Neuronal stem cell (in vitro differentiated cells): Measurements from ENCODE around the gene CEMIP.

Source experiments
- DNase-seq: peaks from one replicate; pipeline ENCODE4 v3.0.0-alpha.2; 2013; ENCODE audit warnings: low spot score
- H2AFZ ChIP-seq: one replicate; pipeline ENCODE4 v1.6.1; 2013; ENCODE audit warnings: mild to moderate bottlenecking, low read length, inconsistent platforms
- H2AK5ac ChIP-seq: 2 replicates; pipeline ENCODE4 v1.6.1; 2013; ENCODE audit warnings: low read depth, mild to moderate bottlenecking, inconsistent platforms, low read length, moderate library complexity, mixed read lengths
- H2BK120ac ChIP-seq: 2 replicates; pipeline ENCODE4 v1.6.1; 2013; ENCODE audit warnings: low read depth, mild to moderate bottlenecking, inconsistent platforms, low read length, moderate library complexity, mixed read lengths
- H2BK12ac ChIP-seq: one replicate; pipeline ENCODE4 v1.6.1; 2013; ENCODE audit warnings: low read length, inconsistent platforms
- H2BK15ac ChIP-seq: 2 replicates; pipeline ENCODE4 v1.6.1; 2013; ENCODE audit warnings: mild to moderate bottlenecking, low read length, inconsistent platforms, mixed read lengths
- H2BK5ac ChIP-seq: one replicate; pipeline ENCODE4 v1.6.1; 2013; ENCODE audit warnings: inconsistent platforms, mild to moderate bottlenecking, low read length, moderate library complexity
- H3K14ac ChIP-seq: one replicate; pipeline ENCODE4 v1.6.1; 2013; ENCODE audit warnings: low read length, inconsistent platforms
- H3K18ac ChIP-seq: 2 replicates; pipeline ENCODE4 v1.6.1; 2013; ENCODE audit warnings: low read length, inconsistent platforms
- H3K23ac ChIP-seq: 2 replicates; pipeline ENCODE4 v1.6.1; 2013; ENCODE audit warnings: low read depth, mild to moderate bottlenecking, mixed read lengths, low read length, inconsistent platforms; ENCODE audit not compliant: poor library complexity
- H3K27ac ChIP-seq: replicated peaks from 3 replicates; pipeline ENCODE4 v1.5.1; 2013; ENCODE audit warnings: low read length, inconsistent platforms
- H3K27me3 ChIP-seq, 3 experiments: 2 replicates each; pipeline ENCODE4 v1.6.1; 2013; ENCODE audit warnings: low read length in 3 of 3, mild to moderate bottlenecking in 2 of 3, inconsistent platforms in 1 of 3, low read depth in 1 of 3, mixed read lengths in 1 of 3, moderate library complexity in 1 of 3; ENCODE audit not compliant: control insufficient read depth in 3 of 3, insufficient read depth in 3 of 3
- H3K36me3 ChIP-seq, 2 donors: replicated peaks in 1 of 2; 2 replicates each; pipeline ENCODE4 v1.6.1; 2013; ENCODE audit warnings: low read length in 2 of 2; ENCODE audit not compliant: control insufficient read depth in 2 of 2, insufficient read depth in 2 of 2
- H3K4ac ChIP-seq: 2 replicates; pipeline ENCODE4 v1.6.1; 2013; ENCODE audit warnings: inconsistent platforms, mild to moderate bottlenecking, low read length, moderate library complexity
- H3K4me1 ChIP-seq, 2 donors: 1 replicate in 1 of 2; 2 replicates in 1 of 2; pipeline ENCODE4 v1.6.1; 2013; ENCODE audit warnings: low read length in 2 of 2, low read depth in 1 of 2; ENCODE audit not compliant: control insufficient read depth in 2 of 2, insufficient read depth in 1 of 2
- H3K4me2 ChIP-seq: one replicate; pipeline ENCODE4 v1.6.1; 2013; ENCODE audit warnings: mild to moderate bottlenecking, low read length, inconsistent platforms; ENCODE audit not compliant: insufficient read depth, poor library complexity, severe bottlenecking
- H3K4me3 ChIP-seq, 2 donors: 2 replicates each; pipeline ENCODE4 v1.5.1; 2013; ENCODE audit warnings: low read length in 2 of 2, mild to moderate bottlenecking in 2 of 2, inconsistent platforms in 1 of 2, moderate library complexity in 1 of 2
- H3K79me1 ChIP-seq: one replicate; pipeline ENCODE4 v1.6.1; 2013; ENCODE audit warnings: low read depth, mild to moderate bottlenecking, inconsistent platforms, low read length, moderate library complexity
- H3K9ac ChIP-seq: one replicate; pipeline ENCODE4 v1.6.1; 2013; ENCODE audit warnings: mild to moderate bottlenecking, low read depth, low read length, inconsistent platforms; ENCODE audit not compliant: poor library complexity
- H3K9me3 ChIP-seq, 2 donors: replicated peaks in 1 of 2; 2 replicates each; pipeline versions ENCODE3 to v1.6.1; 2013; ENCODE audit warnings: low read length in 2 of 2, mild to moderate bottlenecking in 2 of 2, inconsistent platforms in 1 of 2, low read depth in 1 of 2, mixed read lengths in 1 of 2, moderate library complexity in 1 of 2; ENCODE audit not compliant: control insufficient read depth in 2 of 2, insufficient read depth in 1 of 2
- H4K8ac ChIP-seq: one replicate; pipeline ENCODE4 v1.6.1; 2013; ENCODE audit warnings: low read depth, mild to moderate bottlenecking, inconsistent platforms, low read length, moderate library complexity
- H4K91ac ChIP-seq: one replicate; pipeline ENCODE4 v1.6.1; 2013; ENCODE audit warnings: low read length, low read depth, mild to moderate bottlenecking, inconsistent platforms; ENCODE audit not compliant: poor library complexity
- WGBS, 2 donors: extraction: QIAGEN DNeasy Blood & Tissue Kit; methylation state at CpG; one replicate each; pipeline ENCODE4 v1.1.7; 2013; ENCODE audit warnings: missing lambda C conversion rate in 2 of 2, mixed read lengths in 1 of 2; ENCODE audit not compliant: insufficient read length in 2 of 2, insufficient replicate concordance in 1 of 2; ENCODE audit errors: extremely low coverage in 2 of 2; 5-methylcytosine and 5-hydroxymethylcytosine counted together

Gene CEMIP

DNA sequence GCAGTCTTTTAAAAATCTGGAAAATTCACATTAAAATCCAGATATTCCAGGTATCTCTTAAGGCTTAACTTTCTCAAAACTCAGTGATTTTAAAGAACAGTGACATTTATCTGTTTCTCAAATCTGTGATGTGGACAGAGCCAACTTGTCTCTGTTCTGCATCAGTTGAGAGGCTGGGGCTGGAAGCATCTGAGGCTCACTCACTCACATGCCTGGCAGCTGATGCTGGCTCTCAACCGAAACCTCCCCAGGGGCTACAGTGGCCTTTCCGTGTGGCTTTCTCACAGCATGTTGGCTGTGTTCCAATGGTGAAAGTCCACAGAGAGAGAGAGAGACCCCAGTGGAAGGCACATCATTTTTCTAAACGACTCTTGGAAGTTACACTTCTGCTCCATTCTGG is 53.5 kb downstream of the CEMIP start:
- H3K4me3 ChIP-seq = no peak overlapping the region
- no peak overlapping the region for H4K91ac ChIP-seq
- H2BK12ac ChIP-seq = no peak overlapping the region
- no peaks in the 10 kb centered on the region for H3K9me3 ChIP-seq
- H2BK15ac ChIP-seq = no peak overlapping the region
- no peak overlapping the region for H2AFZ ChIP-seq
- no peaks in the 10 kb centered on the region for H3K36me3 ChIP-seq
- H3K27ac ChIP-seq = no peak overlapping the region
- no peak for DNase-seq
- no CpG with 5 or more reads among the region's 3 CpGs for WGBS, 2 donors
- H3K4ac ChIP-seq = no peak overlapping the region
- H3K27me3 ChIP-seq = peaks cover 0 to 15% (median 0%) of the 10 kb centered on the region in 3 experiments
- no peak overlapping the region for H3K18ac ChIP-seq
- no peak overlapping the region for H3K23ac ChIP-seq
- H2BK120ac ChIP-seq = no peak overlapping the region
- no peak overlapping the region for H2BK5ac ChIP-seq
- no peak overlapping the region for H4K8ac ChIP-seq
- no peak overlapping the region for H3K4me2 ChIP-seq
- H3K79me1 ChIP-seq = no peaks in the 10 kb centered on the region
- H2AK5ac ChIP-seq = no peak overlapping the region
- H3K9ac ChIP-seq = no peak overlapping the region
- H3K14ac ChIP-seq = no peak overlapping the region
- H3K4me1 ChIP-seq = no peaks in the 10 kb centered on the region

DNA sequence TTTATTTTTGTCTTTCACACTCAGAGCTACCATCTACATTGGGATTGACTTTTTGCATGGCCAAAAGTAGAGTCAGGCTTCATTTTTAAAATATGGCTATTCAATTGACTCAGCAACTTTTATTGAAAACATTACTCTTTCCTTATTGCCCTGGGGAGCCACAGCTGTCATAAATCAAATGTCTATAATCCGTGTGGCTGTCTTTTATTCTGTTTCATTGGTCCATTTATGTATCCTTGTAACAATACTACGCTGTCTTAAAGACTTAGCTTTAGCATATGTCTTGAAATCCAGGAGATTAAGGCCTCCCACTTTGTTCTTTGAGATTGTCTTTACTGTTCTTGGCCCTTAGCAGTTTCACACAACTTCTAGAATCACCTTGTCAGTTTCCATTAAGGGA is 55.2 kb downstream of the CEMIP start:
- WGBS, 2 donors = no CpG with 5 or more reads among the region's 2 CpGs
- H3K4me3 ChIP-seq = no peak overlapping the region
- H2AK5ac ChIP-seq = no peak overlapping the region
- H2BK5ac ChIP-seq = no peak overlapping the region
- no peak overlapping the region for H3K14ac ChIP-seq
- no peak overlapping the region for H3K27ac ChIP-seq
- peaks cover 0 to 5% of the 10 kb centered on the region in 2 donors for H3K4me1 ChIP-seq
- DNase-seq = no peak
- H4K8ac ChIP-seq = no peak overlapping the region
- no peak overlapping the region for H2BK12ac ChIP-seq
- no peaks in the 10 kb centered on the region for H3K36me3 ChIP-seq
- H3K23ac ChIP-seq = no peak overlapping the region
- H3K9me3 ChIP-seq = no peaks in the 10 kb centered on the region
- no peak overlapping the region for H3K4ac ChIP-seq
- H4K91ac ChIP-seq = no peak overlapping the region
- H3K79me1 ChIP-seq = peaks cover 2% of the 10 kb centered on the region
- H3K18ac ChIP-seq = no peak overlapping the region
- peaks cover 0 to 18% (median 0%) of the 10 kb centered on the region in 3 experiments for H3K27me3 ChIP-seq
- no peak overlapping the region for H2AFZ ChIP-seq
- no peak overlapping the region for H2BK120ac ChIP-seq
- no peak overlapping the region for H3K4me2 ChIP-seq
- H3K9ac ChIP-seq = no peak overlapping the region
- no peak overlapping the region for H2BK15ac ChIP-seq

DNA sequence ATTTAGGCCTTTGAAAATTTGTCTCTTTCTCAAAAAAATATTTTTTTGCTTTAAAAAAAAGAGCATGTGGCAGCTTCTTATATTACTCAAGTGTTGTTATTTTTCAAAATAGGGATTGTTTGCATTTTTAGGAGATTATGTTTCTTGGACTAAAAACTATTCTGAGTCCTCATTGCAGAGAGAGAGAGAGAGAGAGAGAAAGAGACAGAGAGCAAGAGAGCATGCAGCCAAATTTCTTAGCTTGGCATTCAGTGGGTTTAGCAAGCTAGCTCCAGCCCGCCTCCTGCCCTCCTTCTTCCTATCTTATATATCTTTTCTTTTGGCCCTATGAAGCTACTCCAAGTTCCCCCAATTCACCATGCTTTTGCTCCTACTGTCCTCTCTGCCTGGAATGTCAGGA is 55.7 kb downstream of the CEMIP start:
- Histone ChIP-seq H3K9ac (no peak overlapping the region), H3K4ac (no peak overlapping the region), H3K4me2 (no peak overlapping the region), H2BK12ac (no peak overlapping the region), H3K9me3 (no peaks in the 10 kb centered on the region), H4K91ac (no peak overlapping the region), H2AK5ac (no peak overlapping the region), H2BK120ac (no peak overlapping the region), H3K4me3 (no peak overlapping the region), H3K18ac (no peak overlapping the region), H3K14ac (no peak overlapping the region), H3K36me3 (no peaks in the 10 kb centered on the region), H2BK5ac (no peak overlapping the region), H3K27ac (no peak overlapping the region), H3K27me3 (peaks cover 0 to 18% (median 0%) of the 10 kb centered on the region in 3 experiments), H3K4me1 (peaks cover 0 to 5% of the 10 kb centered on the region in 2 donors), H2BK15ac (no peak overlapping the region), H3K23ac (no peak overlapping the region), H4K8ac (no peak overlapping the region), H2AFZ (no peak overlapping the region), H3K79me1 (peaks cover 2% of the 10 kb centered on the region)
- DNase-seq = no peak
- no CpG with 5 or more reads among the region's 1 CpG for WGBS, 2 donors

DNA sequence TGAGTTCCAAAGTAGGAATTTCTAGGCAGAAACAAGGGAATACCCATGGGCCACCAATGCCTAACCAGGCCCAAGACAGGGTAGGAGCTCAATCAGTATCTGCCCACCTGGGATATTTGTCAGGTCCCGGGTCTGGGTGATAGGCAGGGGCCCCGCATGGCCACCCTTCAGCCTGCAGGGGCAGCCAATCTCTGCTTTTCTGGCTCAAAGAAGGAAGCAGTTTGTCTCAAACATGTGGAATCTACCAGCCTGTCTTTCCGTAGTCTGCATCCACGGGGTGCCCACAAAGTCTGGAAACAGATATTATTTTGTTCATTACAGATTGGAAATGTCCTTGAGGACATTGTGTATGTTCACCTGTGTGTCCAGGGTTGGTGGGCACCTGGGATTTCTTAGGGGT is 56.2 kb downstream of the CEMIP start:
- Histone ChIP-seq H3K4me2 (no peak overlapping the region), H2AFZ (no peak overlapping the region), H3K4me1 (peaks cover 0 to 5% of the 10 kb centered on the region in 2 donors), H3K9ac (no peak overlapping the region), H3K27me3 (peaks cover 0 to 18% (median 0%) of the 10 kb centered on the region in 3 experiments), H2BK12ac (no peak overlapping the region), H3K4ac (no peak overlapping the region), H3K79me1 (peaks cover 2% of the 10 kb centered on the region), H3K4me3 (no peak overlapping the region), H4K8ac (no peak overlapping the region), H2BK120ac (no peak overlapping the region), H3K18ac (no peak overlapping the region), H2AK5ac (no peak overlapping the region), H2BK5ac (no peak overlapping the region), H3K27ac (no peak overlapping the region), H2BK15ac (no peak overlapping the region), H3K23ac (no peak overlapping the region), H3K36me3 (no peaks in the 10 kb centered on the region), H3K9me3 (no peaks in the 10 kb centered on the region), H3K14ac (no peak overlapping the region), H4K91ac (no peak overlapping the region)
- WGBS, 2 donors = no CpG with 5 or more reads among the region's 4 CpGs
- DNase-seq = no peak
